GM19193 (cell line): ENCODE measurements around the gene SSX2IP.

Experiments
- POLR2A ChIP-seq: IDR thresholded peaks from 4 replicates; pipeline ENCODE4 v1.6.1; 2011; ENCODE audit not compliant: insufficient read depth, insufficient read length; ENCODE audit errors: extremely low read depth

The SSX2IP gene

GRCh38 chr1:84715342-84716019 lies 25.2 kb upstream of the SSX2IP start:
- no peak for TF ChIP-seq POLR2A

- TF ChIP-seq POLR2A = no peak
These were observed 22.1 kb upstream of the SSX2IP start for GRCh38 chr1:84712276-84712874.

GRCh38 chr1:84711869-84712268 lies 21.6 kb upstream of the SSX2IP start:
- no peak for TF ChIP-seq POLR2A

GRCh38 chr1:84711121-84711520 lies 20.9 kb upstream of the SSX2IP start:
- no peak for TF ChIP-seq POLR2A

- no peak for TF ChIP-seq POLR2A
These were observed 18.9 kb upstream of the SSX2IP start for GRCh38 chr1:84709131-84709530.

GRCh38 chr1:84708031-84708430 lies 17.8 kb upstream of the SSX2IP start:
- no peak for TF ChIP-seq POLR2A

- TF ChIP-seq POLR2A = no peak
These were observed 15.3 kb upstream of the SSX2IP start for GRCh38 chr1:84705513-84705912.

GRCh38 chr1:84704872-84705417 lies 14.7 kb upstream of the SSX2IP start:
- no peak for TF ChIP-seq POLR2A

- no peak for TF ChIP-seq POLR2A
These were observed 13.2 kb upstream of the SSX2IP start for GRCh38 chr1:84703431-84703830.

GRCh38 chr1:84702143-84702542 lies 11.9 kb upstream of the SSX2IP start:
- TF ChIP-seq POLR2A = no peak

GRCh38 chr1:84701376-84701775 lies 11.1 kb upstream of the SSX2IP start:
- TF ChIP-seq POLR2A = no peak

GRCh38 chr1:84700070-84700469 lies 9.8 kb upstream of the SSX2IP start:
- no peak for TF ChIP-seq POLR2A

- no peak for TF ChIP-seq POLR2A
These were observed 8.2 kb upstream of the SSX2IP start for GRCh38 chr1:84698151-84699110.

GRCh38 chr1:84693785-84694184 lies 3.5 kb upstream of the SSX2IP start:
- no peak for TF ChIP-seq POLR2A

GRCh38 chr1:84693005-84693404 lies 2.7 kb upstream of the SSX2IP start:
- TF ChIP-seq POLR2A = no peak
